DMS114 treated with DMSO at 0.1 percent for 48 hours (cell line): ENCODE data around the gene SMAD7.

Source experiments
- DNase-seq: peaks from one replicate; lab custom pipeline; 2025; ENCODE audit not compliant: unreplicated experiment; lab: John Stamatoyannopoulos, UW

Gene SMAD7

DNA sequence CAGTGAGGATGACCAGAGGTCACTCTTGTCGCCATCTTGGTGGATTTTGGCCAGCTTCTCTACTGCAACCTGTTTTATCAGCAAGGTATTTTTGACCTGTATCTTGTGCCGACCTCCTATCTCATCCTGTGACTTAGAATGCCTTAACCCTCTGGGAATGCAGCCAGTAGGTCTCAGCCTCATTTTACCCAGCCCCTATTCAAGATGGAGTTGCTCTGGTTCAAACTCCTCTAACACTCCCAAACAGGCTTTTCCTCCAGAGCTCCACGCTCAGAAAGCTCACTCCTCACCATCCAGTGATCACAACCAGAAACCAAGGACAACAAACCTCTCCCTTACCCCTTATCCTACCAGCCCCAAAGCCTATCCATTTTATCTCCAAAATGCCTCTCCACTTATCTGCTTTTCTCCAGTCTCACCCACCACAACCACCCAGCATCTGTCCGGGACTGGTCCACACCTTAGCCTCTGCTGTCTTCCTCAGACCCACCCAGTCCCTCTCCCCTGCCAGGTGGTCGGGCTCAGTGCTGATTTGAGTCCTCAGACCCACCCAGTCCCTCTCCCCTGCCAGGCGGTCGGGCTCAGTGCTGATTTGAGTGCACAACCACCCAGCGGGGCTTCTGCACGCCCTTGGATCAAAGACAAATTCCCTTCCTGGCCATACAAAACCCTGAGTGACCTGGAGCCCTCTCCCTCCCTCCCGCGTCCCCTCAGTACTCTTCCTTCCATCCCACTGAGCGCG lies 11.7 kb upstream of the SMAD7 start:
- DNase-seq, result no peak

DNA sequence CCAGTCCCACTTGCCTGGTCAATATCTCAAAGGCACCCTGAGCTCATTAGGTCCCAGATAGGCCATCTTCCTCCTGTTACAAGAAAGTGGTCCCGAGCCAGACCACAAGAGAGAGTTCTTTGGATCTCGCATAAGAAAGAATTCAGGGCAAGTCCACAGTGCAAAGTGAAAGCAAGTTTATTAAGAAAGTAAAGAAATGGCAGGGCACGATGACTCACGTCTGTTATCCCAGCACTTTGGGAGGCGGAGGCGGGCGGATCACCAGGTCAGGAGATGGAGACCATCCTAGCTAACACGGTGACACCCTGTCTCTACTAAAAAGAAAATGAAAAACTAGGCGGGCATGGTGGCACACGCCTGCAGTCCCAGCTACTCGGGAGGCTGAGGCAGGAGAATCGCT lies 10.8 kb upstream of the SMAD7 start:
- no peak for DNase-seq

DNA sequence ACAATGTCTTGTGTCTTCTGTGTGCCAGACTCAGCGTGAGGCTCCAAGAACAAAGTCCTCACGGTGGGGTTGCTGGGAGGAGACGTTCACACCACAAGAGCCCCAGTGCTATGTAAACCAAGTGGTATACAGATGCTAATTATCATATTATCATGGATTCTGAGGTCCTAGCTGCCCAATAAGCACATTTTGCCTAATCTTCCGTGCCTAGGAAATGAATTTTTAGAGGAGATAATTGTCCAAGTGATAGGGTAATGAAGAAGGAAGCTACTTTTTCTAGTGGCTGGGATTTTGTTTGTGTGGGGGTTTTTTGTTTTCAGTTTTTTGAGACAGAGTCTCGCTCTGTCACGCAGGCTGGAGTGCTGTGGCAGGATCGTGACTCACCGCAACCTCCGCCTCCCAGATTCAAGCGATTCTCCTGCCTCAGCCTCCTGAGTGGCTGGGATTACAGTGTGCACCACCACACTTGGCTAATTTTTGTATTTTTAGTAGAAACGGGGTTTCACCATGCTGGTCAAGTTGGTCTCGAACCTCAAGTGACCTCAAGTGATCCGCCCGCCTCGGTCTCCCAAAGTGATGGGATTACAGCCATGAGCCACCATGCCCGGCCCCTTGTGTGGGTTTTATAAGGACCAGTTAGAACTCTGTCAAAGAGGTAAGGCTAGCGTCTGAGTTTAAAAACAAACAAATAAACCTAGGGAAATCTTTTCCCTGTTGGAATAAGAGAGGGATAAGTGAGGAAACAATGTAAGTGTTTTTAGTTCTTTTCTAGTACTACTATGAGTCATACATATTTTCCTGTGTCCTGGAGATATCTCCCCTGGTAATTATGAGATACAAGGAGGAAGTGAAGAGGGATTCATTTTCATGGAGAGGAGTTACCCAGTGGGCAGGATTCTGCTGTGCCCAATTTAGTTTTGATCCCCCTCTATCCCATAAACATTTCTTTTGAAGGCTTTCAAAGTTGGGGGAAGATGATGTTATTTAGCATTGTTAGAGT lies 9.5 kb upstream of the SMAD7 start:
- DNase-seq, result no peak

DNA sequence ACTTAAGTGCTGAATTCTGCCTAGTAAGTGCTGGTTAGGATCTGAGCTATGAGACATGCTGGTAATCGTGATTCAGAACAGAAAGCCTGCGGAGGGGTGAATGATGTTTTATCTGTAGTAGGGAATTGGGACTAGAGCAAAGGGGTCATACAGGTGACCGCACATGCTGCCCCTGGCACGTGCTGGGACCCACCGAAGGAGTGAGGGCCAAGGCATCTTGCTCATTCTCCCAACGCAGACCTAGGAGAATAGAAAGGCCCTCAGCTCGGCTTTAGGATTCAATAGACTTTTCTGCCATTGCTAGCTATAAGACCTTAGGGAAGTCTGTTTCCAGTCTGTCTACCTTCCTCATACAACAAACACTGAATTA lies 8.8 kb upstream of the SMAD7 start:
- no peak for DNase-seq

DNA sequence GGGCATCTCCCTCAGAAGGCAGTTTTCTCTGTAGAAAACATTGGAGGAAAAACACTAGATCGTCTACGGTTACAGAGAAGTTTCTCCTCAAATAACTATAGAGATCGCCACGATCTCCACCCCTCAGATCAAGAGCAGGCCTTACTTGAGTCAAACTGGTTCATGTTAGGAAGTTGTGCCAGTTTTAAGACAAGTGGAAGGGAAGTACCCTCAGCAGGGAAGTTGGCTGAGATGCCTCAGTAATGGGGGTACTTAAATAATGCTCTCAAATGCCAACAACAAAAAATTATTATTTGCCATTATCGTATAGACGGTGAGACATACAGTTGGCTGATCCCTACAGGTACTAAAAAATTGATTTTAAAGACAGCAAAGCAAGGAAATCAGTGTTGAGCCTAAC lies 8.2 kb upstream of the SMAD7 start:
- DNase-seq, result no peak

DNA sequence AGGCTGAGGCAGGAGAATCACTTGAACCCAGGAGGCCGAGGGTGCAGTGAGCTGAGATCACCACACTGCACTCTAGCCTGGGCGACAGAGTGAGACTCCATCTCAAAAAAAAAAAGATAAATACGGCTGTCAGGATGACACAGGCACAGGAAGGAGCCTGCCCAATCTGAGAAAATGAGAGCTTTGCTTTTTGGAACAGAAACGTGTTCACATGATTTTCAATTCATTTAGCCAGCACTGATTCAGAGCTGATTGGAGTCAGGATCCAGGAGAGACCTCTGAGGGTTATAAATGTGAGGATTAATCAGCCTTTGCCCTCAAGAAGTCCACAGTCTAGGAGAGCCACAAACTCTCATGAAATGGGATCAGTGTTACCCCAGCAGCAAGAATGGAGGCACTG lies 6.9 kb upstream of the SMAD7 start:
- no peak for DNase-seq

DNA sequence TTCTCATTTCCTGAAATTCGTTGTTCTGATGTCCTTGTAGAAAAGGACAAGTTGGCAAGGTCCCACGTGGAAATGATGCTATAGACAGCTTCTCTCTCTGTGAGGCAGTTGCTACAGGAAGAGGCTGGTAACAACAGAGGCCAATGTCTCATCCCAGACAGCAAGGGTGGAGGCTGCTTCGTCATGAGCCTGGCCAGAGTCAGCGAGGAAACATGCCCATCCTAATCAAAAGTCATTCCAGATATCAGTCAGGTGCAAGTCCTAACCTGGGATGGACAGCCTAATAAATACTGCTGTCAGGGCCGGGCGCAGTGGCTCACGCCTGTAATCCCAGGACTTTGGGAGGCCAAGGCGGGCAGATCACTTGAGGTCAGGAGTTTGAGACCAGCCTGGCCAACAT lies 6.4 kb upstream of the SMAD7 start:
- DNase-seq, result no peak

DNA sequence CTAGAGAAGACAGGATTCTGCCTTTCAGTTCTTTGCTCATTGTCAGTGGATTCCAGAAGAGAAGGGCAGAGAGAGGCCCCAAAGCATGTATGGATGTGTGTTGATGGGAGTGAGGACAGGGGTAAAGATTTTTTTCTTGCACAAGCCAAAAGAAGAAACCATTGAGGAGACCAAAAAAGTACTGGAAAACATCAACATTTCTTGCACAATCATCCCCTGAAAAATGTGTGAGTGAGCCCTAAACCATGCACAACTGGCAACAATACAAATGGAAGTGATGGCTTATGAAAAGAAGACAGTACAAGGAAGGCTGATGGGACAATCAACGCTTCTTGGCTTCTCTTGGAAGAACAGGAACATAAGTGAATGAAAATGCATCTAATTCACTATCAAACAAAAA lies 5.6 kb upstream of the SMAD7 start:
- no peak for DNase-seq

DNA sequence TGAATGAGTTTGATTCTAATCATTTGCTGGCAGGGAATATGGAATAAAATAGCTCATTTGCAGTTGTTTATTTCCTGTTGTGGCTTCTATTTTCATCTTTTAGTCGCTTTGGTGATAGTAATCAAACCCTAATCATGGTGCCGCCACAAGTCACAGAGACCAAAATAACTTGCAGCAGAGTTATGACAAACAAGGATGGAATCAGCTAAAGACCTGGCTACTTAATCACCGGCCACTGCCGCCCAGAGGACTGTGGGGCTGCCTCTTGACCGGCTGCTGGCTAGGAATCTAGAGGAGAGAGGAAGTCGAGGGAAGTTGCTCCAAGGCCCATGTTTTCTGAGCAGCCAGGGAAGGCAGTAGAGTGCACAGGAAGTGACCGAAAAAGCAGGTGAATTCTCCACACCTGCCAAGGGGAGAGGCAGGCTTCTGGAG lies 5.1 kb upstream of the SMAD7 start:
- no peak for DNase-seq

DNA sequence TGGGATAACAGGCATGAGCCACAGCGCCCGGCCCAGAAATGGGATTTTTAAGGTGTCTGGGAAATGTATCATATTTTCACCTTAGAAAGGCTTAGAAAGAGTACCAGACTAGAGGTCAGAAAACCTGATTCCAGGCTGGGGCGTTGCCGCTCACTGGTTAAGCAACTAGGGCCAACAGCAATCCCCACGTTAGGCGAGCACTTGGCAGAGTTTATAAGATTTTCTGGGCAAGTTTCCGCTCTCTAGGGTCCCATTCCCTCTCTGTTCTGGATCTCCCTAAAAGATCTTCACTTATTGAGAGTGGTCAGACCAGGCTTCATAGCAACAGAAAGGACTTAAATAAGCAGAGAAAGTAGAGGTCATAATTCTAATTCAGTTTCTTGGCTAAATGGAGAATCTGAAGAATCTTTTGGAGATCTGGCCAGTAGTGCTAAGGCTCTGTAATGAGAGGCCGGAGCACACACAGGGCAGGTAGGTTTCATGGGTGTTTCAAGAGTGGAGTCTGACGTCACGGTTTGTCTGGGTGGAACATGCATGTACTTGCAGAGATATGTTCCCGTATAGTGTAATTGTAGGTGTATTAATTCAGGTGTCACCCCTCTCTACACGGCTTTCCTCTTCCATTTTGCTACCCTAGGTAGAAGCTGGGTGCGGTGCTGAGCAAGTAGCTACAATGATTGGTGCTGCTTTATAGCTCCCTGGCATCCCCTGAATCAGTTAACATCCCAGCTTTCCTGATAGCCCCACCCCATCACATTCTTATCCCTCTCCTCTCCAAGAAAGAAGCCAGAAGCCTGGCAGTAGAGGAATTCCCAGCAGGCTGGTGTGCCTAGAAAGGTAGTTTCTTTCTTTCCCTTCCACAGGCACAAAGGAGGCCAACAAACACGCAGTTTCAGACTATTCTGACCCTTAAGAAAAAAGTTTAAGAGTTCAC lies 4.4 kb upstream of the SMAD7 start:
- no peak for DNase-seq

DNA sequence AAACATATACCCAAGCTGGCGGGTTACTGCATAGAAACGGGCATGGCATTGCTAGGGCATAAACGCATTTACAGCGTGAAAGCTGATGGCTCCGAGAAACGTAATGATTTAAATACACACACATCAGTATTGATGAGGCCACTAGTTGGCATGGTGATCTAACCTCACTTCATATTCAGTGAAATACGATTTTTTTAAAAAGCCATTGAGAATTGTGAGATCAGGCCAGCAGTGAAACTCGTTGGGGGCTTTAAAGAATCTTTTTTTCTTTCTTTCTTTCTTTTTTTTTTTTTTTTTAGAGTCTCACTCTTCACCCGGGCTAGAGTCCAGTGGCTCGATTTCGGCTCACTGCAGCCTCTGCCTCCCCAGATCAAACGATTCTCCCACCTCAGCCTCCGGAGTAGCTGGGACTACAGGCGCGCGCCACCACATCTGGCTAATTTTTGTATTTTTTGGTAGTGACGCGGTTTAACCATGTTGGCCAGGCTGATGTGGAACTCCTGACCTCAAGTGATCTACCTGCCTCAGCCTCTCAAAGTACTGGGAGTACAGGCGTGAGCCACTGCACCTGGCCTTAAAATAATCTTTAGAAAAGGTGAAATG lies 2.4 kb upstream of the SMAD7 start:
- DNase-seq, result no peak

DNA sequence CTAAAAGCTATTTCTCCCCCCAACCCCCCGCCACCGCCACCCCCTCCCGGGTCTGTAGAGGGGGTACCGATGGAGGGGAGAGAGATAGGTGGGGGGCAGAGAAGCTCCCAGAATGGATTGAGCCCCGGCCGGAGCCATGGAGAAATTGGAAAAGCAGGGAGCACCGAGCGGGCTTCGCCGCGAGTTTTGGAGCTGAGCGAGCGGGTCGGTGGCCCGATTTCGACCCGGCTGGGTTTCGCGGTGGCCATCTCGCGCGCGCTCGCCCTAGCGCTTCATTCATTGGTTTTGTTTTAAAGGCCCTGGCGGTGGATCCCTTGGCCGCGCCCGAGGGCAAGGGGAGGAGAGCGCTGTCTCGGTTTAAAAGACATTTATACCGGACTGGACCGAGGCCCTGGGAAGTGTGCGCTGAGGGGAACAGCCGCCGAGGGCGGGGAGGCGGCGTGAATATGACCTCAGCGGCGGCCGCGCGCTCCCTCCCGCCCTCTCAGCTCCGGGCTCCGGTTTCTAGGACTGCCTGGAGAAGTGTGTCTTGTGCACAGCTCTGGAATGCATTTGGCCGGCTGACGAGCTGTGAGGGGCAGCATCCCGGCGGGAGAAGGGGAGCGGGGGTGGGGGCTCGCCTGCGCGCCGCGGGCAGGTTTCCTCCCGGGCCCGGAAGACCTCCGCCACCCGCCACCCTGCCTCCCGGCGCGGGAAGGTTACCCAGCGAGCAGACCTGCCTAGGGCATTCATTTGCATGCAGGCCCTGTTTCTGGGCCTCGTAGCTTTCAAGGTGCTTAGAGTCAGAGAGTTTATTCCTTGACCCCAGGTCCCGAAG lies 1.7 kb upstream of the SMAD7 start:
- no peak for DNase-seq

DNA sequence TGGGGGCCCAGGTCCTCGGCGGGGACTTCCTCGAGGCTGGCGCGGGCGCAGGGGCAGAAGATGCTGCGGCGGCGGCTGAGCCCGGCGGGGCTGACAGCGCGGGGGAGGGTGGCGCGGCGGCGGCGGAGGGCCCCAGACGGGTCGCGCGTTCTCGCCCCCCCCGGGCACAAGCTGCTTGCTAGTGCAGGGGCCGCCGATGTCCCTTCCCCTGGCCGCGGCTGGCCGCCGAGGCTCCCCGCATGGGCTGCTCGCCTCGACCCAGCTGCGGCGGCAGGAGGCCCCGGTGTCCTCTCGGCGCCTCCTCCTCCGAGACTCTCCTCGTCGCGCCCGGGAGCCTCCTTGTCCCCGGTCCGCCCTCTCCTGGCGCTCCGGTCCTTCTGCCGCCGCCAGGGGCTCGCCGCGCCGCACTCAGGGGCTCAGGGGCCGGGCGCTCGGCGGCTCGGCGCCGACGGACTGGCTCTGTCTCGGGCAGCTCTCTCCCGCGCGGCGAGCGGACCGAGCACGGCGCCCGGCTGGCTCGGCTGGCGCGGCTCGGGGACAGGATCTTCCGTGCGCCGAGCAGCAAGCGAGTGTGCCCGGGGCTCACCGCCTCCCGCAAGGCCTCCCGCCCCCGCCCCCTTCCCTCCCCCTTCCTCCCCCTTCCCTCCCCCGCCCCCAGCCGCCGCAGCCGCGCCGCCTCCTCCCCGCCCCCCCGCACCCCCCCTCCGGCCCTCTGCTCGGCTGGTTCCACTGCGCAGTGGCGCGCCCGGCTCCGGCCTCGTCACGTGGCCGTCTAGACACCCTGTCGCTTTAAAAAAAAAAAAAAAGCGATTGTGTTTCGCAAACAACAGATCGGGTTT lies 902 bp upstream of the SMAD7 start:
- no peak for DNase-seq

DNA sequence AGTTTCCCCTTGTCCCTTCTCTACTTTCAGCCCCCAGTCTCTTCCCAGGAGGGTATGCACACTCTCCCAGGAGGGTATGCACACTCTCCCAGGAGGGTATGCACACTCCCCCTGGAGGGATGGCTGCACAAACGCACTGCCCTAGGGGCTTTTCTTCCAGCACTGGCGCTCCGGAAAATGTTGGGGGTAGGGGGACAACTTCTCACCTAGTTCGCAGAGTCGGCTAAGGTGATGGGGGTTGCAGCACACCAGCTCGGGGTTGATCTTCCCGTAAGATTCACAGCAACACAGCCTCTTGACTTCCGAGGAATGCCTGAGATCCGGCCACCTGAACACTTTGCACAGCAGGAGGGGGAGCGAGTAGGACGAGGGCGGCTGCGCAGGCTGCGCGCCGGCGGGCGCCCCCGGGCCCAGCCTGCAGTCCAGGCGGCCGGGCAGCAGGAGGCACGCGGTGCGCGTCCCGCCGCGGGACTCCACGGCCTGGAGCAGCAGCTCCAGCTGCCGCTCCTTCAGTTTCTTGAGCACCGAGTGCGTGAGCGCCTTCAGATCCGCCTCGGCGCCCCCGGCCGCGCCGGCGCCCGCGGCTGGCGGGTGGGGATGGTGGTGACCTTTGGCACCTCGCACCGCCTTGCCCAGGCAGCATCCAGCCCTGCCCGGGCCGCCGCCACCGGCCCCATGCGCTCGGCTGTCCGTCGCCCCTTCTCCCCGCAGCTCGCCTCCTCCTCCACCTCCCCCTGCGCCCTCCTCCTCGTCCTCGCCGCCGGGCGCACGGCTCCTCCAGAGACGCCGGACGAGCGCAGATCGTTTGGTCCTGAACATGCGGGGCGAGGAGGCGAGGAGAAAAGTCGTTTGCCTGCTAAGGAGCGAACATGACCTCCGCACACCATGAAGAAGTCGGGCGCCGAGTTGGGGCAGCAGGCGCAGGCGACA lies 894 bp downstream of the SMAD7 start:
- no peak for DNase-seq

DNA sequence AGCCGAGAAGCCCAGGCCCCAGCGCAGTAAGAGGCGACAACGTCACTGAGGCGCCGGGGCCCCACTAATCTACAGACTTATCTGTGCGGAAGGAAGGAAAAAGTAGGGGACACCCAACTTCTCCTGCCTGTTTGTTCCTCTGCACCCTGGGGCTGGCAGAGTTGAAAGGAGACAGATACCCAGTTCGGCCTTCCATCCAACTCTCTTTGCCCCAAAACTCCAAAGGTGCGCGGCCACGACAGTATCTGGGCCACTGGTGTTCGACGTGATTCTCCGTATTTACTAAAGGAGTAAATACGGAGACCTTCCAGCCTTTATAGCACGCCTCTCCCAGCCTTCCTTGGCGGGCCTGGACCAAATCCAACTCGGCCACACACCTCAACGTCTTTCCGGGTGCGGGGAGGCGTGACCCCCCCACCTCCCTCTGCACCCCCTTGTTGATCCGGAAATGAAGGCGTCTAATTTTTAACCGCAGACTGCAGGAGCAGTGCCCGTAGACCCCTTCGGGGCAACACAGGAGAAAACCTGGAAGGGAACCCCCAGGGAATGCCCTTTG lies 1.6 kb downstream of the SMAD7 start:
- DNase-seq, result no peak

DNA sequence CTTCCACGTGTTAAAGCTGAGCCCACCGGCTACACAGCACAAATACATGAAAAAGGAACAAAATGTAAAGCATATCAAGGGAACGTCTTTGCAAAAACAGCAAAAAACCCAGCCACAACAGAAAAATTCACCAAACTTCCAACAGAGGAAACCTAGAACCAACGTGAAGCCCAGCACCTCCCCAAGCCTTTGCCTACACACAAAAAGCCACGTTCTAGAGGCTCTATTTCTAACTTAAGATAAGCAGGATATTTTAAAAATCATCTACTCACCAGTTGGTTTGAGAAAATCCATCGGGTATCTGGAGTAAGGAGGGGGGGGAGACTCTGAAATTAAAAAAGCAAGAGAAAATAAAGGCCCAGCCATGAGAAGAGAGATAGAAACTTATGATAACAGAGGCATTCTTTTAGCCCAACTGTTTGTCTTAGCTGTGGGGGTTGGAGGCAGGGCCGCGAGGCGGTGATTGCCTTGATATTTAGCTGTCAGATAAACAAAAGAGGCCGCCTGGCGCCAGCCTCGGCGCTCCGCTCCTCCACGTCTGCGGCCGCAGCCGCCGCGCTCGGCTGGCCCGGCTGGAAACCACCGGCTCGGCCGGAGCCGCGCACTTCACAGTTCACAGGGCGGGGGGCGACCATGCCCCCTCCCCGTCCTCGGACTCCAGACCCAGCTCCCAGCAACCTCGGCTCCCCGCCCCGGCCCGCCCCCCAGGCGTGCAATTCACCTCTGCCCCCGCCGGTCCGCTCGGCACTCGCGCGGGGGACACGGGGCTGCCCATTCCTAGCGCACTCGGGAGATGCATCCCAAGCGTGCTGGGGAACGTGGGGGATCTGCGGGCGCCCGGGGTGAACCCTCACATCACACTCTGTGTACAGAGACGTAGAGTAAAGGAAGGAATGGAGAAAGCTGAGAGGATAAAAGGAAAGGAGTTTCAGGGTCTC lies 2.4 kb downstream of the SMAD7 start:
- DNase-seq, result no peak

DNA sequence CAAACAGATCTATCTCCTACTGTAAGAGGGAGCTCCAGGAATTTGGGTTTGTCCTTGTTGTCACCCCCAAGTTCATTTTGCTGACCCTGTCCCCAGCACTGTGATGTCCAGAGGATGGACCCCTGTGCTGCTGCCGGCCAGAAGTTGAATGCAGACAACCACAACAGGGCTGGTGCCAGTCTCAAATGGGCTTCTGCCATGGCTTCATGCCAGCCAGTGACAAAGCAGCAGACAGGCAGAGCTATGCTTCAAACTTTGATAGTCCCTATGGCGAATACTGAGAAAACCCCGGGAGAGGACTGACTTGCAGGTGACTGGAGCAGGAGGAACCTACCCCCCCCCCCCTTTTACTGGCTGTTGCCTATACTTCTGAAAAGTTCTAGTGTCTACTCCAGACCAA lies 3.2 kb downstream of the SMAD7 start:
- no peak for DNase-seq
